ENCODE results near the gene OTOG.

Gene OTOG

DNA sequence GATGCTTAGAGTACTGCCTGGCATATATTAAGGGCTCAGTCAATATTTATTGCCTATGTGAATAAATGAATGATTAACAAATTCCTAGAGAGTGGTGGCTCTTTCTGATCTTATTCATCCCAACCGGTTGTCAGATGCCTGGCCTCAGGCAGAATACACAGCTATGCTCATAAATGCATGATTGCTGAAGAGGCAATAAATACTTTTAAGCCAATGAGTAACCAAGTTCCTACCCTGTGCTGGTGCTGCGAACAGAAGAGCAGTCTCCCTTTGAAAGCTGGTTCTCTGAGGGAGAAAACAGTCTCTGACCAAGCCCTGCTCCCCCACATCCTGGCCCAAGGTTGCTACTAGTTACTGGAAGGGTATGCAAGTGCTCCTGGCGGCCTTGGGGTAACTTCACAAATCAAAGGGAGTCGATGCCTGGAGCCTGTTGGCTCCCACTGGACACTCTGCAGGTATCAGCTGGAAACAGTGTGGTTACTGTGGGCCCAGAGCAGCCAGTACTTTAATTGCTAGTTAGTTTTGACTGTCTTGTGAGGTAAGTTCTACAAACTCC lies 5.7 kb upstream of the OTOG start:
- no peak for DNase-seq (ENCODE audit: low spot score)

DNA sequence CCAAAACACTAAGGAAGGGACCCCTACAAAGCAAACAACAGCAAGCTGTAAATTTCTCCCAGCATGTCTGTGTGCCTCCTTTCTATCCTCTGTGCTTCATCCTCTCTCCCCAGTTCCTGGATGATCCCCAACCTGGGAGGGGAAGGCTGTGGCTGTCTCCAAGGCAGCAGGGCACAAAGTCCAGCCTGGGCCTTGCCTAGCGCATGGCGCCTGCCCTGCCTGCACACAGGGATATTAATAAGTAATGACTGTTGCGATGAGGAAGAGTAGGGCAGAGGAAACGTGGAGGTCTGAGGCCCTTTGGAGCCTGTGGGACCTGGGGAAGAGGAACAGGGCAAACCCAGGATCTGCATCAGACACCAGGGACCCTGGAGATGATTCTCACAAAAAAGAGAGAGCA lies 4.8 kb upstream of the OTOG start:
- DNase-seq (ENCODE audit: low spot score), result no peak

DNA sequence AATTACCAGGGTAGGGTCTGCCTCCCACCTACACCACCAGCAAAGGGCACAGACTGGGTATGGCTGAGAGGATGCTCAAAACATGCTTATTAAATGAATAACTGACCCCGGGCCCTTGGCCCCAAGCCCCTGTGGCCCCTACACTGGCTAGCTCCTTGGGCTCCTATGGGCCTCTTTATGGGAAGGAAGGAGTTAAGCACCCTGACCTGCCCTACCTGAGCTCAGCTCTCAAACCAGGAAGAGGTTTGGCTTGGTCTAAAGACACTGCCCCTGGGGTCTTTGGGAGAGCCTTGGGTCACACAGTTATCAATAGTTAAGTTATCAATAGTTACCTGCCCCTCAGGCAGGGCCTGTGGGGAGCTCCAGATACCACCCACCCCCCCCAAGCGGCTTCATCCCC lies 4.0 kb upstream of the OTOG start:
- no peak for DNase-seq (ENCODE audit: low spot score)

DNA sequence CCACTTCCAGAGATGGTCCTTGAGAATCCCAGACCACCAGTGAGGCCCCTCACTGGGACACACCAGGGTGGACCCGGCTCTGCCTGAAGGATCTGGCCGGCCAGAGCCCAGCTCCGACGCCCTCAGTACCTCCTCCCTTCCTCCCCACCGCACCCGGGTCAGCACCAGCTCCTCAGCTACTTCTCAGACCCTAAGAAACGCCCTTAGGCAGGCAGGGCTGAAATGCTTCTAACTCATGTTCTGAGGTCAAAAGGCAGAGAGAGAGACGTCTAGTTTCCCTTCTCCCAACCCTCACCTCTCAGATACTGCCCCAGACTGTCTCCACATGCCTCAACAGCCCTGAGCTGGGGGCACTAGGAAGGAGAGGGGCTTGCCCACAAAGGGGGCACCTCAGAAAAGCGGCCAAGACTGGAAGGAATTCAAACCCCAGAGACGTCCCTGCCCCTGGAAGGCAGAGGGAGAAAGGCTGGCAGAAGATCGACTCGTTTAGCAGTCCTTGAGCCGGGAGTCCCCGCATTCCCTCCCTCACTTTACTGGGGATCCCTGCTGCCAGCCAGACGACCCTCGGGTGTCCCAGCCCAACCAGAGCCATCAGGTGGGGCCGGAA lies 3.4 kb upstream of the OTOG start:
- DNase-seq (ENCODE audit: low spot score), result no peak

DNA sequence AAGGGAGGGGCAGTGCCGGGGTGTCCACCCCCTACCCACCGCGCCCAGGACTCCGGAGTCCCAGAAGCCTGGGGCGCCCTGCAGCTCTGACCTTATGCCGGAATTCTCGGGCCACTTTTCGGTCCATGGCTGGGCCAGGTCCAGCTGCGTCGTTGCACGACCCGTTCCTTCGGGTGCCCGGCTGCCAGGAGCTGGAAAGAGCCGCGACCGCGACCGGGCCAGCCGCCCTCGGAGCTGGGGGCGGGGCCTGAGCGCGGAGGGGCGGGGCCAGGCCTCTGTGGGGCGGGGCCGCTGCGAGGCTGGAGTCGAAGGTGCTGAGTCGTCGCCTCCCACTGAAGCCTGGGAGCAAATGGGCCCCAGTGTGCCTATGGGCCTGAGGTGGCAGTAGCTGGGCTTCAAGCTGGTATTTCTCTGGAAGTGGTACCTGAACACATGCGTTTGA lies 2.9 kb upstream of the OTOG start, which contains the start of gene USH1C:
USH1C (minus strand) TSS at position 236 of the 442 bp plus-strand sequence; CDS start at position 127, 109 bp downstream.
- DNase-seq (ENCODE audit: low spot score), result peak; percentile 78

DNA sequence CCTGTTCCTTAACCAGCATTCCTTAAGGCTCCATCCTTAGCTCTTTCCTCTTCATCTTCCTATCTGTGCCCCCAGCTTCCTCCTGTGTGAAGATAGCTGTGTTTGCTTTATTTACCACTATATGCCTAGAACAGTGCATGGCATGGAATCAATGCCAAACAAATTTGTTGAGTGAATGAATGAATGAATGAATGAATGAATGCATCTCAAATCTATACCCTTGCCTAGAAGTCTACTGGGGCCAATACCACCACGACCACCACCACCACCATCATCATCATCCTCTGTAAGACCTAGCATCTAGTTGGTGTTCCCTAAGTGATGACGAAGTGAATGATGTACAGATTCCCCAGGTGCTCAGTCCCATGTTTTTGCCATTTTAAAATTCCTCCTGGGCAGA lies 819 bp upstream of the OTOG start:
- DNase-seq (ENCODE audit: low spot score), result no peak

DNA sequence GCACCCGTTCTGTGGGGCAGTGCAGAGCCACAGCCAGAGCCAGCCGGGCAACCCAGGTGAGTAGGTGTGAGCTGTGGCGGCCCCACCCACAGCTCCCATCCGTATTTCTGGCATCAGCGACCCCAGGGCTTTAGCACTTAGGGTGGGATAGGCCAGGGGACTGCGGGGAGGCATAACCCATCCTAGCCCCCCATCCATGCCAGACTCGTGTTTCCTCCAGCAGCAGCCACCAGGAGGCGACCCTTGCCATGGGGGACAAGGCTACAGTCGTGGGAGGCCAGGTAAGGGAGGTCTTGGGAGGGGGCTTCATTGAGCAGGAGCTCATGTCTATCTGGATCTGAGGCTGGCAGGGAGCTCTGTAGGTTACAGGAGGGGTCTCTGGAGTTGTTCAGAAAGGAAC lies 873 bp downstream of the OTOG start:
- no peak for DNase-seq (ENCODE audit: low spot score)

DNA sequence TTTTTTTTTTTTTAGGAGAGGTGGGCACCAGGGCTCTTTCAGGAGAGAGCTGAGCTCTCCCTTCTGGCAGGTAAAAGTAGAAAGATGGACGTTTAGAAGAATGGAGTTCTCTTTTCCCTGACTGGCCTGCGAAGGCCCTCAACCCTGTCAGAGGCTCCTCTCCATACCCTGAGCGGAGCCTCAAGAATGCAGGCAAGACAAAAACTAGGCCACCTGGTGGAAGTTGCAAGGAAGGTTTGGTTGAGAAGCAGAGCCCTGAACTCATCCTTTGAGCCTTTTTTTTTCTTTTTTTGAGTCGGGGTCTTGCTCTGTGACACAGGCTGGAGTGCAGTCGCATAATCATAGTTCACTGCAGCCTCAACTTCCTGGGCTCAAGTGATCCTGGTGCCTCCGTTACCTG lies 1.4 kb downstream of the OTOG start:
- DNase-seq (ENCODE audit: low spot score), result no peak

DNA sequence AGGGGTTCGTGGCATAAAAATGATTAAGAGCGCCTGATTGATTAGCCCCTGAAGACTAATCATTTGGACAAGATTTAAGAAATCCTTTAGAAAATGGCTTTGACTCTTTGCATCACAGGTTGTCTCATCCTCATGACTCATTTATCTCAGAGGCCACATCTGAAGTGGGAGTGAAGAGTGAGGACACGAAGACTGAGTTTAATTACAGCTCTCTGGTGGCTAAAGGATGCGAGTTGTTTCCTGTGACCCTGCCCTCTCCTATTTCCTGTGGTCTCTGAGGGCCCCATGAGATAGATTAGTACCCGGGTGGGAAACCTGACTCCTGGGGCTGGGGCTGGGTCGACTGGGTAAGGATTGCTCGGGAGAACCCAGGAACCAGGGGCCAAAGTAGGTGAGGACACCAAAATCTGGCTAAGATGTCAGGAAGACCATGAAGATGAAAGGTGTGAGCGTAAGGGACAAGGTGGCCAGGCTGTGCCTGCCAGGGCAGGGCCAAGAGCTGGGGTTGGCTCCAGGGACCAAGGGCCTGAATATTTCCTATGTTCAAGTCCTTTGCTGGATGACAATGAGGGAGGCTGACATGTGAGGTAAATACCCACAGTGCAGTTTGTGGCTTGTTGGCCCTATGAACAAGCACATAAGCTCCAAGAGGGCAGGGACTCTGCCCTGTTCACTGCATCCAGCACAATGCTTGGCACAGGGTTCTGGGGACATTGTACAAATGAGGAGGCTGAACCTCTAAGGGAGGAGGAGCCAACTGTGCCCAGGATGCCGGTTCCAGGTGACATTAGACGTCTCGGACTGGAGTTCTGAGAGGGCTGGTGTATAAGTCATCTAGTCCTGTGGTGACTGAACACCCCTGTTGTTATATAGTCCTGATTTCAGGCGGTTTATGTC lies 3.6 kb downstream of the OTOG start:
- no peak for DNase-seq (ENCODE audit: low spot score)

DNA sequence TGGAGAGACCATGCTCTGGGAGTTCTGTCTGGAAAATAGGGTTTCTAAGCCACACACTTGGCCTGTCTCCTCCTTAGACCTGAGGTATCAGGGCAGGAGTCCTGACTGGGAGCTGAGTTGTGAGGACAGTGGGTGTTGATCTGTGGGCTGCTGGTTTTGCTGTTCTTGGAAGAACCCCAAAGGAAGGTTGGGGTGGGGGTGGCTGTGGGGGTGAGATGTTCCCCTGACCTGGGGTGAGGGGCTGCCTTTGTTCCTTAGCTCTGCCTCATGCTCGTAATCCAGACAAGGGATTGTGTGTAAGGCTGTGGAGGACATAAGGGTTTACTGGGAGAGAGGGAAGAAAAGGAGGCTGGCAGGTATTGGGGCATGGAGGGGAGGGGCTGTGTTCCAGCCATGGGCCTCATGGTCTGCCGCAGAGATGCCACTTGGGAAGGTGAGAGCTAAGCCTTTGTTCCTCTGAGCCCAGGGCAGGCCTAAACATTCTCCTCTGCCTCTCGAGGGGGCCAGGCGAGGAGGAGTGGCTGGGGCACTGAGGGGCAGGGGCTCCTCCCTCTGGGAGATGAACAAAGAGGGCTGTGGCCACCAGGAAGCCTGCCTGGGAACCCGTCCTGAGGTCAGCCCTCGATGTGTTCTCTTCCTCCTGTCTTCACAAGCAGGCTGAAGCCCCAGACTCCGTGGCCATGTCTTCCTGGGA lies 4.4 kb downstream of the OTOG start:
- DNase-seq (ENCODE audit: low spot score), result no peak

DNA sequence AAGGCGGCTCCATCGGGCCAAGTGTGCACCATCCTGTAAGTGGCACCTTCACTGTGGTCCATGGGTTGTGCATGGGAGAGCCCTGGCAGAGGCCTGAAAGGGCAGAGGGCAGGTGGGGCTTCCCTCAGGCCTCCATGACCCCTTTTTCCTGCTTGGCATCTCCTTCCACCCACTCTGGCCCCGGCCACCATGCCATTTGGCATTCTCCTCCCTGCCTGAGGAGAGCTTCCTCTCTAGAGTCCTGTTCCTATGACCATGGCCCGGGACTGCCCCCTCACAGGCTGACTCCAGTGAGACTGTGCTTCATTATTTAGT lies 4.9 kb downstream of the OTOG start:
- DNase-seq (ENCODE audit: low spot score), result no peak

DNA sequence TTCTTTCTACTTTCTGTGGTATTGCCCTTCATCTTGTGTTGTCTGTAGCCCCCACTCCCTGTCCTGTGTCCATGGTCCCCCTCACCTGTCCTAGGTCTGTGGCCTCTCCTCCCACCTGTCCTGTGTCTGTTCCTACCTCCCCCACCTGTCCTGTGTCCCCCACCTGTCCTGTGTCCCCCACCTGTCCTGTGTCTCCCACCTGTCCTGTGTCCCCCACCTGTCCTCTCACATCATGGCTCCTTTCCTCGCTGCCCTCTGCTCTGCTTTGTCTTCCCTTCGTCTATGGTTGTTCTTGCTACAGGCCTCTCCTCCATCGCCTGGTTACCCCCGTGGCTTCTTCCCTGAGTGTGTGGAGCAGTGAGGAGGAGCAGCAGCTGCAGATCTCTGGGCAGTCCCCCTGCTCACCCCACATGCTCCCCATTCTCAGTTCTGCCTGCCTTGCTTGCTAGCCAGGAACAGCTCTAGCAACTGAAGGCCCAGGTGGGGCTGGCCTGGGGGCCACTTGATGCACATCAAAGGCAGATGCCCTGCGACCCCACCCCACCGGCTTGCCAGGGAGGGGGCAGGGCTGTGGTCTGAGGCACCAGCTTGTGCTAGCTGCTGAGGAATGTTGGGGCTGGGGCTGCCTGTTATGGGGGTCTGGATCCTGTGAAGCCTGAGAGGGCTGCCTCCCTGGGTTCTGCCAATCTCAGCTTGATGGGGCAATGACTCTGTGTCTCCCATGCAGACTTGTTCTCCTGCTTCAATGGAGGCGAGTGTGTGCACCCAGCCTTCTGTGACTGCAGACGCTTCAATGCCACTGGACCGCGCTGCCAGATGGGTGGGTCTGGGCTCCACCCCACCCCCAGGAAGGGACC lies 5.6 kb downstream of the OTOG start:
- no peak for DNase-seq (ENCODE audit: low spot score)

DNA sequence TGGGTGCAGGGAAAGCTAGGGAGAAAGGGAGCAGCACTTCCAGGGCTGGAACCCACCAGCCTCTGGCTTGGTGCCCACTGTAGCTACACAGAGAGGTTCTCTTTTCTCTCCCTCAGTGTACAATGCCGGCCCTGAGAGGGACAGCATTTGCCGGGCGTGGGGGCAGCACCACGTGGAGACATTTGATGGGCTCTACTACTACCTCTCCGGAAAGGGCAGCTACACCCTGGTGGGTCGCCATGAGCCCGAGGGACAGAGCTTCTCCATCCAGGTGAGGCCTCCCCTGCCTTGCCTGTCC lies 6.1 kb downstream of the OTOG start:
- no peak for DNase-seq (ENCODE audit: low spot score)

DNA sequence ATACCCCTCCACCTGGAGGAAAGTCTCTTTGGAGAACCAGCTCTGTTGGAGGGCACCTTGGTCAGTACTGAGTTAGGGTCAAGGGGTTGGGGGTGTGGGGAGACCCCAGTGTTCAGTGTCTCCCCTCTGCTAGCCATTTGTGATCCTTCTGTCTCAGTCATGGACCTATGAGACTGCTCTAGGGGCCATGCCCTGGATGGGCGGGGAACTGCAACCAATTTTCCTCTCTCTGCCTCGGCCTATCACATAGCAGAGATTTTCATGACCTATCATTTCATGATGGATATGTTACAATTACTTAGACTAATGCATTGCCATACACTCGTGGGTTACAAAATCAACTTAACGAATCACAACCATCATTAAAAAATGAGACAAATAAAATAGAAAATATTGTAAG lies 7.4 kb downstream of the OTOG start:
- DNase-seq (ENCODE audit: low spot score), result no peak

DNA sequence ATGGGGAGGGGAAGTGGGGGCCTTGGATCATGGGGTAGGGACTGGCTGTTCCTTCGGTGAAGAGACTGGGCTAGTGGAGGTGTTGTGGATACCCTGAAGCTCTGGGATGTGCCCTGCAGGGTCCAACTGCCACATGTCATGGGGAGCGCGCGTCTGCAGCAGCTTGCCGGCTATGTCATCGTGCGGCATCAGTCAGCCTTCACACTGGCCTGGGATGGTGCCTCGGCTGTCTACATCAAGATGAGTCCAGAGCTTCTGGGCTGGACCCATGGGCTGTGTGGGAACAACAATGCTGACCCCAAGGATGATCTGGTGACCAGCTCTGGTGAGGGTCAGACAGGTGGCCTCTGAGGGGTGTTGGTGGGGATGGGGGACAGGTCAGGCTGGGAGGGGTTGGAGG lies 9.9 kb downstream of the OTOG start:
- no peak for DNase-seq (ENCODE audit: low spot score)

DNA sequence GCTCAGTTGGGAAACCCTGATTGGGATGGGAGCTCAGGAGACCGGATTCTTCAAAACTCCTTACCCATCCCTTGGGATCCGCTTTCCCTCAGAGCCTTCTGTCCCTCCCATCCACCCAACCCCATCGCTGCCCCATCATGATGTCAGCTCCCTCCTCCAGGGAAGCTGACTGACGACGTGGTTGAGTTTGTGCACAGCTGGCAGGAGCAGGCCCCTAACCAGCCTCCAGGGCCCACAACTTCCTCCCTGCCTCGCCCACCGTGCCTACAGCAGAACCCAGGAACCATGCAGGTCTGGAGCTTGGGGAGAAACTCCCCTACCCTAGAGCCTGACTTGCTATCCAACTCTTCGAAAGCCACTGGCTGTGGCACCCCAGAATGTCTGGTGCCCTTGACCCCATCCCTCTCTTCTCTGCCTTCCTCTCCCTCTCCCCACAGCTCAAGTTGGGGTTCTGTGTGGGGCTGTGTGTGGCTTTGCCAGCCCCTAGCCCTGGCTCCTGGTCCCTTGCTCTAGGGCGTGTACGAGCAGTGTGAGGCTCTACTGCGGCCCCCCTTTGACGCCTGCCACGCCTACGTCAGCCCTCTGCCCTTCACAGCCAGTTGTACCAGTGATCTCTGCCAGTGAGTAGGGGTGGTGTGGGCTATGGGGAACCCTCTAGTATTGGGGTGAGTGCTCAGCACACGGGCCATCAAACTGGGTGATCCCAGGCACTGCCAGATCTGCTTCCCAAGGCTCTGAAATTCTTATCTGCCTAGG lies 11.1 kb downstream of the OTOG start:
- no peak for DNase-seq (ENCODE audit: low spot score)

DNA sequence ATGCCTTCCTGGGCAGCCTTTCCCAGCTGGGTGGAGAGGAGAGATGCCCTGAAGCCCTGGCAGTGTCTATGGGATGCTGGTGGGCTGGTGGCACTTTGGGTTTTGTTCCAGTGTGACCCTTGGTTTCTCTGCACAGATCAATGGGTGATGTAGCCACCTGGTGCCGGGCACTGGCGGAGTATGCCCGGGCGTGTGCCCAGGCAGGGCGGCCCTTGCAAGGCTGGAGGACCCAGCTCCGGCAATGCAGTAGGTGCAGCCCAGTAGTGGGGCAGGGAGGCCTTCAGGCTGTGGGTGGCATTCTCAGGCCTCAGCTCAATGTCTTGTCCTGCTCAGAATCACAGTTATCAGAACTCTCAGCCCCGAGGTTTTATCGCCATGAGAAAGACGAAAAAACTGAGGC lies 11.9 kb downstream of the OTOG start:
- DNase-seq (ENCODE audit: low spot score), result no peak

DNA sequence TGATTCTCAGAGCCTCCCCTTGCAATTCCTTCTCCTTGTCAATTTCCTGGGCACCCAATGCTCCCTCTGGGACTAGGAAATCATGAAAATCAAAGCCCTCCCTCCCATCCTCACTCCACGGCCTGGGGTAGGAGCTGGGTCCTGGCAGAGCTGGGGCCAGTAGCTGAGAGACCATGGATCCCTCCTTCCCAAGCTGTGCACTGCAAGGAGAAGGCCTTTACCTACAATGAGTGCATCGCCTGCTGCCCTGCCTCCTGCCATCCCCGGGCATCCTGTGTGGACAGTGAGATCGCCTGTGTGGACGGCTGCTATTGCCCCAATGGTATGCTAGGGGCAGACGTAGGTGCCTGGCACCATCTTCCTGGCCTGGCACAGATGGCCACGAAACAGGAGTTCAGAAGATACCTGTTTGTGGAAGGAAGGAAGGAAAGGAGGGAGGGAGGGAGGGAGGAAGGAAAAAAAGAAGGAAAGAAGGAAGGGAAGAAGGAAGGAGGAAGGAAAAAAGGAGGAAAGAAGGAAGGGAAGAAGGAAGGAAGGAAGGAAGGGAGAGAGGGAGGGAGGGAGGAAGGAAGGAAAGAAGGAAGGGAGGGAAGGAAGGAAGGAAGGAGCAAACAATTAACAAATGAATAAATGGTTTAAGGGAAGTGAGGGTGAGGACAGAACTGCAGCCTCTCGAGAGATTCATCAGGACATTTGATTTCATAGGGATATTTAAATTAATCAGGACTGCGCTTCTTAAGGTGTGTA lies 12.5 kb downstream of the OTOG start:
- DNase-seq (ENCODE audit: low spot score), result no peak

DNA sequence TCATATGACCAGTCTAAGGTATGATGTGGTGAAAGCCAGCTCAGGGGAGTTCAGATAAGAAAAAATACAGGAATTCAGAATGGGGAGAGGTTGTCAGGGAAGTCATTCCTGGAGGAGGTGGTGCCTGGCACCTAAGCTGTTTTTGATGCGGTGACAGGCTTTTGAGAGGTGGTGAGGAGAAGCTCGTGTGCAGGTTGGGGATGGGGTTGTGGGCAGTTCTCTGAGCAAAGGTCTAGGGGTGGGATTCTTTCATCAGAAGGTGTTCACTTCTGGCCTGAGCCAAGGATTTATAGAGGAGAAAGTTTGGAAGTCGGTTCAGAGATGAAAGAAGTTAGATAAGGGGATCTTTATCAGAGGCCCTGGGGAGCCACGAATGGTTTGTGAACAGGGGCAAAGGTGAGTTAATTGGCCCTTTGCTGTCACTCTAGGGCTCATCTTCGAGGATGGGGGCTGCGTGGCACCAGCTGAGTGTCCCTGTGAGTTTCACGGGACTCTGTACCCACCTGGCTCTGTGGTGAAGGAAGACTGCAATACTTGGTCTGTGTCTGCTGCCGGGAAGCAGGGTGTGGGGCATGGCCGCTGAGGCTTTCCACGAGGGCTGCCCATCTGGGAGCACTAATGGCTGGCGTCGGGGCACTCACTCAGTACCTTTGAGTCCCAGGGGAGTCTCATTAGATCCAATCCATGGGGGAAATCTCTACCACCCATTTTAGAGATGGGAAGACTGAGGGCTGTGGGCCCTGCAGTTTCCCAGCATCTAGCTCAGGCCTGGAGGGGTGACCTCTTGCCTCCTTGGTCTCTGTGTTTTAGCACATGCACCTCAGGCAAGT lies 13.4 kb downstream of the OTOG start:
- peak; percentile 34 for DNase-seq (ENCODE audit: low spot score)

DNA sequence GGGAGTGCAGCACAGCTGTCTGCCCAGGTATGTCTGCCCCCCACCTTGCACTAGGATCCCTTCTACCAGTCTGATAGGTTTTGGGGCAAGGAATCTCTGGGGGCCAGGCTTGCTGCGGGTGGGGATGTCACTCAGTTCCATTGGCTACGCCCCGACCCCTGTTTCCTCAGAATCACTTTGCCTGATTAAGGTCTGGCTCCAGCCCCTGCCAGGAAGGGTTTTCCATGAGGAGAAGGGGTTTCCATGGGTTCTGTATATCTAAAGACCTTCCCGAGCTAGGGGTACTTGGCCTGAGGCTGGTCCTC lies 14.0 kb downstream of the OTOG start:
- no peak for DNase-seq (ENCODE audit: low spot score)

Measured in ecto neural progenitor cell (in vitro differentiated cells).